Progenitor cell of endocrine pancreas (in vitro differentiated cells): ENCODE data around the gene HYOU1. TPM values are rescaled to one million over a fixed set of nuclear protein-coding genes. Genes with fewer than 3 reads are reported as not detected.
A peak's percentile ranks its signal among the peaks of the same experiment; 100 is the strongest.
"Not testable (repeated sequence)": the region's sequence is repeated elsewhere in the genome, so short reads cannot be mapped to it uniquely, and the experiment has no call there.

Experiments
- DNase-seq: peaks from one replicate; pipeline ENCODE4 v3.0.0; 2021; ENCODE audit warnings: low spot score; ENCODE audit not compliant: unreplicated experiment
- H3K27ac Mint-ChIP-seq: 2 replicates; pipeline ENCODE4 v1.8.0; 2021; ENCODE audit warnings: mild to moderate bottlenecking, moderate library complexity, mixed read lengths
- H3K27me3 Mint-ChIP-seq: 2 replicates; pipeline ENCODE4 v1.8.0; 2021; ENCODE audit warnings: mixed read lengths
- H3K36me3 Mint-ChIP-seq: 2 replicates; pipeline ENCODE4 v1.8.0; 2022; ENCODE audit warnings: mixed read lengths; ENCODE audit not compliant: insufficient read depth
- H3K4me1 Mint-ChIP-seq: 2 replicates; pipeline ENCODE4 v1.8.0; 2021; ENCODE audit warnings: low read depth, mixed read lengths
- H3K4me3 Mint-ChIP-seq: 2 replicates; pipeline ENCODE4 v1.8.0; 2021; ENCODE audit warnings: low read depth, mild to moderate bottlenecking, moderate library complexity, mixed read lengths
- H3K9me3 Mint-ChIP-seq: 2 replicates; pipeline ENCODE4 v1.8.0; 2021; ENCODE audit warnings: low read depth, mixed read lengths
- long read RNA-seq: library from polyadenylated mRNA; unstranded; transcript quantifications from one replicate; pipeline ENCODE4 v2.0.0, GENCODE V29; 2020
- total RNA-seq: library from RNA; stranded (reverse); gene quantifications from 2 replicates; pipeline ENCODE4 v1.2.1, GENCODE V29; 2021
- TF ChIP-seq, protein P1 (sequence below): fragments of 200-600 bp; sonication (generic); IDR thresholded peaks from one replicate; pipeline ENCODE4 v1.5.0; 2021; ENCODE audit warnings: antibody characterized with exemption, mild to moderate bottlenecking; ENCODE audit not compliant: unreplicated experiment

Gene HYOU1, protein sequence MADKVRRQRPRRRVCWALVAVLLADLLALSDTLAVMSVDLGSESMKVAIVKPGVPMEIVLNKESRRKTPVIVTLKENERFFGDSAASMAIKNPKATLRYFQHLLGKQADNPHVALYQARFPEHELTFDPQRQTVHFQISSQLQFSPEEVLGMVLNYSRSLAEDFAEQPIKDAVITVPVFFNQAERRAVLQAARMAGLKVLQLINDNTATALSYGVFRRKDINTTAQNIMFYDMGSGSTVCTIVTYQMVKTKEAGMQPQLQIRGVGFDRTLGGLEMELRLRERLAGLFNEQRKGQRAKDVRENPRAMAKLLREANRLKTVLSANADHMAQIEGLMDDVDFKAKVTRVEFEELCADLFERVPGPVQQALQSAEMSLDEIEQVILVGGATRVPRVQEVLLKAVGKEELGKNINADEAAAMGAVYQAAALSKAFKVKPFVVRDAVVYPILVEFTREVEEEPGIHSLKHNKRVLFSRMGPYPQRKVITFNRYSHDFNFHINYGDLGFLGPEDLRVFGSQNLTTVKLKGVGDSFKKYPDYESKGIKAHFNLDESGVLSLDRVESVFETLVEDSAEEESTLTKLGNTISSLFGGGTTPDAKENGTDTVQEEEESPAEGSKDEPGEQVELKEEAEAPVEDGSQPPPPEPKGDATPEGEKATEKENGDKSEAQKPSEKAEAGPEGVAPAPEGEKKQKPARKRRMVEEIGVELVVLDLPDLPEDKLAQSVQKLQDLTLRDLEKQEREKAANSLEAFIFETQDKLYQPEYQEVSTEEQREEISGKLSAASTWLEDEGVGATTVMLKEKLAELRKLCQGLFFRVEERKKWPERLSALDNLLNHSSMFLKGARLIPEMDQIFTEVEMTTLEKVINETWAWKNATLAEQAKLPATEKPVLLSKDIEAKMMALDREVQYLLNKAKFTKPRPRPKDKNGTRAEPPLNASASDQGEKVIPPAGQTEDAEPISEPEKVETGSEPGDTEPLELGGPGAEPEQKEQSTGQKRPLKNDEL
- 196 and 199 TPM in 2 replicates for total RNA-seq
- long read RNA-seq, partial matches to known transcripts, result 4 of 11 reads
- long read RNA-seq, other reads (novel, unspliced or antisense), result 7 of 11 reads

DNA sequence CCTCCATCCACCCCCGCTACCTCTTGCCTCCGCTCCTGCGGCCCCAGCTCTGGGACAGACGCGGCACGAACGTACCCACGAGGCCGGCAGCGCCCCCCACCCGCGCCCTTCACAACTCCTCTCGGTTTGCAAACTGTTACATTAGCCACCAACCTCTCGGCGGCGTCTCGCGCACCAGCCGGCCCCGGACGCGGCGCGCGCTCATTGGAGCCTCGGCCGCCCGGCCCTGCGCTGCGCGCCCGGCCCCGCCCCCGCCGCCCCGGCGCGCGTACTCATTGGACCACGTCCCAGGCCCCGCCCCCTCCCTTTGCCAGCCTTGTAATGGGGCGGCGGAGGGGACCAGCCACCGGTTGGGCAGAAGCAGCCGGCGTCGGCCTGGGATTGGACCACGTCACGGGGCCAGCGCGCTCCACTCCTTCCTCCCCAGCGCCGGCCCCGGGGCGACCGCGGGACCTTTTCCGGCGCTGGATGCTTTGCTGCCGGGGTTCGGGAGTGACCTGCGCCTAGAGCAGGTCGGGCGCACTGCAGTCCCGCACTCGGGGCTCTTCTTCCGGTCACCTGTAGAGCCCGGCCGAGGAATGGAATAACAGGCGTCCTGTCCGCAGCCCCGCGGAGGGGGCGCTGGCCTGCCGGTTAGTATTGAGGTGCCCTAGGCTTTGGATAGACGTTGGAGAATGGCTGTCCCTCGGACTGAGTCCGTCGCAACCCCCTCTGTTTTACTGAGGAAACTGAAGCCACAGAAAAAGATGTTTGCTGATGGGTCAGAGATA, at the start of gene HYOU1:
Gene HYOU1, minus strand, starts transcription at position 206 of the 770 bp plus-strand sequence. CDS start 1,045 bp downstream, outside the sequence.
- Mint-ChIP-seq H3K27ac (peak within 1 kb of the TSS; percentile 96), H3K4me3 (peak within 1 kb of the TSS; percentile 83), H3K36me3 (peaks cover 16% of the 10 kb centered on the region), H3K9me3 (no peaks in the 10 kb centered on the region), H3K27me3 (no peaks in the 10 kb centered on the region), H3K4me1 (peaks cover 20% of the 10 kb centered on the region)
- peak; percentile 98 for DNase-seq
- TF ChIP-seq, protein P1, sequence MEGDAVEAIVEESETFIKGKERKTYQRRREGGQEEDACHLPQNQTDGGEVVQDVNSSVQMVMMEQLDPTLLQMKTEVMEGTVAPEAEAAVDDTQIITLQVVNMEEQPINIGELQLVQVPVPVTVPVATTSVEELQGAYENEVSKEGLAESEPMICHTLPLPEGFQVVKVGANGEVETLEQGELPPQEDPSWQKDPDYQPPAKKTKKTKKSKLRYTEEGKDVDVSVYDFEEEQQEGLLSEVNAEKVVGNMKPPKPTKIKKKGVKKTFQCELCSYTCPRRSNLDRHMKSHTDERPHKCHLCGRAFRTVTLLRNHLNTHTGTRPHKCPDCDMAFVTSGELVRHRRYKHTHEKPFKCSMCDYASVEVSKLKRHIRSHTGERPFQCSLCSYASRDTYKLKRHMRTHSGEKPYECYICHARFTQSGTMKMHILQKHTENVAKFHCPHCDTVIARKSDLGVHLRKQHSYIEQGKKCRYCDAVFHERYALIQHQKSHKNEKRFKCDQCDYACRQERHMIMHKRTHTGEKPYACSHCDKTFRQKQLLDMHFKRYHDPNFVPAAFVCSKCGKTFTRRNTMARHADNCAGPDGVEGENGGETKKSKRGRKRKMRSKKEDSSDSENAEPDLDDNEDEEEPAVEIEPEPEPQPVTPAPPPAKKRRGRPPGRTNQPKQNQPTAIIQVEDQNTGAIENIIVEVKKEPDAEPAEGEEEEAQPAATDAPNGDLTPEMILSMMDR, result peak; percentile 49

DNA sequence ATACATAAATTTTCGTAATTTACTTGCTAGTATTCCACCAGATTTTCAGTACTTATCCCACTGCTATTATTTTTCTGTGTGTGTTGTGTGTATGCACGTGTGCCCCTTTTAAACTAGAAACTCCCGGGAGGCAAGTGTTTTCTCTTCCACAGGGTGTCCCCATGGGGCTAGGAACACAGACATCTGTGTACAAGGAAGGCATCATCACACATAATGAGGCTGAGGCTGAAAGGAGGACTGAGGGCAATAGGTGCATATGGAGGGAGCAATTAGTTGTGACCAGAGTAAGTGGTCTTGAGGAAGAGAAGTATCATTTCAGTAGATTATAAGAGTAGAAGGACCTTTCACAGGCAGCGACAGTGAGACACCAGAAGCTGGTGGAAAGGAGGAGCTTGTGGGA, 46.8 kb upstream of the HYOU1 start:
- H3K36me3 Mint-ChIP-seq, result peaks cover under 1% of the 10 kb centered on the region
- DNase-seq, result no peak
- H3K4me3 Mint-ChIP-seq, result peak overlapping the region; percentile 27
- peaks cover 9% of the 10 kb centered on the region for H3K27me3 Mint-ChIP-seq
- TF ChIP-seq, protein P1, result no peak
- no peaks in the 10 kb centered on the region for H3K9me3 Mint-ChIP-seq
- H3K4me1 Mint-ChIP-seq, result peaks cover 21% of the 10 kb centered on the region
- no peak overlapping the region for H3K27ac Mint-ChIP-seq

DNA sequence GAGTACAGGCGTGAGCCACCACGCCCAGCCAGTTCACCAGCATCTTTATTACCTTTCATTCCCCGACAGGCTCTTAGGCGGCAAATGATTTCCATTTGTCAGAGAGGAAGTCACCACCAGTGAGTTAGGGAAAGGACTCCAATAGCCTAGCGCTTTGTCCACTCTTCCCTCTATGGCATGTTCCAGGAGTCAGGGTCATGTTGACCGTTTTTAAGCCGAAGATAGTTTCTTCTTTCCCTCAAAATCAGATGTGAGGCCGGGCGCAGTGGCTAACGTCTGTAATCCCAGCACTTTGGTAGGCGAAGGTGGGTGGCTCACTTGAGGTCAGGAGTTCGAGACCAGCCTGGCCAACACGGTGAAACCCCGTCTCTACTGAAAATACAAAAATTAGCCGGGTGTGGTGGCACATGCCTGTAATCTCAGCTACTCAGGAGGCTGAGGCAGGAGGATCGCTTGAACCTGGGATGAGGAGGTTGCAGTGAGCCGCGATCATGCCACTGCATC, 46.2 kb upstream of the HYOU1 start:
- Mint-ChIP-seq H3K27ac (peak overlapping the region; percentile 99), H3K4me1 (peaks cover 19% of the 10 kb centered on the region), H3K4me3 (peak overlapping the region; percentile 78)
- H3K9me3 Mint-ChIP-seq, H3K36me3 Mint-ChIP-seq, DNase-seq, H3K27me3 Mint-ChIP-seq: not testable (repeated sequence)

DNA sequence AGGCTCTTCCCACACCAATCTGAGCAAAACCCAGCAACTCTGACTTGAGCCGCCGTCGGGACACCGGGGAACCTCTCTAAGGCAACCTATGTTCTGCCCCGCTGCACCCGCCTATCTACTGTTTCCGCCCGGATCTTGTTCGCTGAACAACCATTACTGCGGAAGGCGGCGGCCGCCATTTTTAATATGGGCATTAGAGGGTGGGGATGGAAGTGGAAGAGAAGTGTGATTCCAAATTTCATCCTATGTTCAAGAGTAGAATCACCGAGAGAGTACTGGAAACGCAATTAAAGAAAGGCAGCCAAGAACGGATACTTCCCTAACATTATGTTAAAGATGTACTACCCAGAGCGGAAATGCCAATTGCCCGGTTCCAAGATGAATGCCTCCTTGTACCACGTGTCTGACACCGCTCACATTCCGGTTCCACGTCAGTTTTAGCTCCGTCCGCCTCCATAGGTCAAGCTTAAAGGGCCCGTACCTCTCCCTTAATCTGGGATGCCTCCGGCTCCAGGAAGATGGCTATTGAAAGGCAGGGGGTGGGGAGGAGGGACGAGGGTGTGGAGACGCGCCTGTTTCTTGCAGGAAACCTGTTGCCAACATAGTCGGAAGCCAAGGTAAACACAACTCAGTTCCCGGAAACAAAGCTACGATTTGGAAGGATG, 44.9 kb upstream of the HYOU1 start, which contains the start of gene DPAGT1:
Gene DPAGT1, minus strand, starts transcription at position 95 of the 665 bp plus-strand sequence. CDS start 198 bp downstream, outside the sequence.
- TF ChIP-seq, protein P1, result no peak
- Mint-ChIP-seq H3K4me1 (peaks cover 19% of the 10 kb centered on the region), H3K27me3 (no peaks in the 10 kb centered on the region), H3K36me3 (peaks cover 13% of the 10 kb centered on the region), H3K9me3 (no peaks in the 10 kb centered on the region), H3K27ac (peak within 1 kb of the TSS; percentile 99), H3K4me3 (peak within 1 kb of the TSS; percentile 78)
- peak; percentile 61 for DNase-seq
